Prostate gland (tissue), 2 donors: ENCODE measurements around the gene ZNRF3.

Experiments
- POLR2A ChIP-seq: fragments of 450-650 bp; IDR thresholded peaks from one replicate; pipeline ENCODE4 v1.6.1; 2016; ENCODE audit warnings: antibody characterized with exemption, mild to moderate bottlenecking
- TF ChIP-seq, protein P1 (sequence below), 4 experiments: fragments of 200-600 bp in 2 of 4; fragments of 450-650 bp in 2 of 4; sonication (generic) in 2 of 4; IDR thresholded peaks; 1 replicate in 3 of 4; 2 replicates in 1 of 4; pipeline ENCODE4 v1.5.1; 2016 to 2019; ENCODE audit warnings: antibody characterized with exemption in 4 of 4, mild to moderate bottlenecking in 2 of 4, moderate library complexity in 2 of 4

DNA sequence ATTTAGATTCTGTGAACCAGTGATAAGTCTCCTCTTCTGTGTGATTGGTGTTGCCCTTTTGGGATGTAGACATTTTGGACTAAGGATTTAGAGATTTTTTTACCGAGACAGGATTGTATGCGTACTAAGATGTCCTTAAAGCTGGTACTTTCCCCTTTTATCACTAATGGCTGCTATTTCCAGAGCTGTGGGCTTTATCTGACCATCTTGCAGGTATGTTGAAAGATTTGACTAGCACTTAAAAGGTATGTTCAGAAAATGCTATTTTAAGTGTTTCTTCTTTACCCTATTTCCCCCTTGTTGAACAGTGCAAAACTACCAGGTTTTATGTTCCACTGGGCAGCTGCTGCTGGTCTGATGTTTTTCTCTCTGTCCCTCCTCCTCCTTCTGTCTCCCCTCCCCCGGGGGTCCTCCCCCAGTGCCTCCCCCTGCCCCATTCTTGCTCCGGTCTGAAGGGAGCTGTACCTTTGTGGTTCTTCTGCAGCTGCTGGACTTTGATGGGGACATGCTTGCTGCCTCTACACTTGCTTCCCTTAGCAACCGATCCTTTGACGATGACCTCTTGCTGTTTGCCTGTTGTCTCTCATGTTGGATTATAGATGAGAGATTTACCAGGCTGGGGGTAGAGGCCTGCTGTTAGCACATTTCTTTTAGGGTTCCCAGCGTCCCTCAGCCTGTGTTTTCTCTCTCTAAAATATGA lies 59.6 kb downstream of the ZNRF3 start:
- TF ChIP-seq, protein P1, sequence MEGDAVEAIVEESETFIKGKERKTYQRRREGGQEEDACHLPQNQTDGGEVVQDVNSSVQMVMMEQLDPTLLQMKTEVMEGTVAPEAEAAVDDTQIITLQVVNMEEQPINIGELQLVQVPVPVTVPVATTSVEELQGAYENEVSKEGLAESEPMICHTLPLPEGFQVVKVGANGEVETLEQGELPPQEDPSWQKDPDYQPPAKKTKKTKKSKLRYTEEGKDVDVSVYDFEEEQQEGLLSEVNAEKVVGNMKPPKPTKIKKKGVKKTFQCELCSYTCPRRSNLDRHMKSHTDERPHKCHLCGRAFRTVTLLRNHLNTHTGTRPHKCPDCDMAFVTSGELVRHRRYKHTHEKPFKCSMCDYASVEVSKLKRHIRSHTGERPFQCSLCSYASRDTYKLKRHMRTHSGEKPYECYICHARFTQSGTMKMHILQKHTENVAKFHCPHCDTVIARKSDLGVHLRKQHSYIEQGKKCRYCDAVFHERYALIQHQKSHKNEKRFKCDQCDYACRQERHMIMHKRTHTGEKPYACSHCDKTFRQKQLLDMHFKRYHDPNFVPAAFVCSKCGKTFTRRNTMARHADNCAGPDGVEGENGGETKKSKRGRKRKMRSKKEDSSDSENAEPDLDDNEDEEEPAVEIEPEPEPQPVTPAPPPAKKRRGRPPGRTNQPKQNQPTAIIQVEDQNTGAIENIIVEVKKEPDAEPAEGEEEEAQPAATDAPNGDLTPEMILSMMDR (IDR thresholded peaks at IDR 0.05): no peak
- TF ChIP-seq POLR2A: no peak
